OCI-LY1 (cell line): ENCODE measurements around the gene SMG5.

ENCODE experiments used
- H2AFZ ChIP-seq: fragments of 200-600 bp; sonication (generic), shearing (Covaris generic); 2 replicates; pipeline ENCODE4 v1.6.0; 2014; ENCODE audit warnings: antibody characterized with exemption, mild to moderate bottlenecking, low read length
- H3F3A ChIP-seq: fragments of 200-600 bp; sonication (generic), shearing (Covaris generic); 2 replicates; pipeline ENCODE4 v1.6.0; 2014; ENCODE audit warnings: mild to moderate bottlenecking, antibody characterized with exemption, low read length, moderate library complexity; ENCODE audit not compliant: insufficient read depth
- H3K27ac ChIP-seq: fragments of 200-600 bp; sonication (generic); 2 replicates; pipeline ENCODE4 v1.5.1; 2014; ENCODE audit warnings: low read length, mixed run types, mild to moderate bottlenecking, low read depth; ENCODE audit not compliant: poor library complexity, severe bottlenecking
- H3K27me3 ChIP-seq: fragments of 200-600 bp; sonication (generic); 2 replicates; pipeline ENCODE4 v1.6.0; 2014; ENCODE audit warnings: antibody characterized with exemption, mild to moderate bottlenecking, low read length, moderate library complexity; ENCODE audit not compliant: insufficient read depth
- H3K36me3 ChIP-seq: fragments of 200-600 bp; sonication (generic); 2 replicates; pipeline ENCODE4 v1.6.1; 2014; ENCODE audit warnings: mild to moderate bottlenecking, antibody characterized with exemption, low read length, moderate library complexity, mixed read lengths; ENCODE audit not compliant: insufficient read depth
- H3K4me1 ChIP-seq: fragments of 200-600 bp; sonication (generic); 2 replicates; pipeline ENCODE4 v1.5.1; 2014; ENCODE audit warnings: mild to moderate bottlenecking, low read length, moderate library complexity; ENCODE audit not compliant: insufficient read depth, severe bottlenecking
- H3K4me2 ChIP-seq: fragments of 200-600 bp; sonication (generic), shearing (Covaris generic); 2 replicates; pipeline ENCODE4 v1.6.1; 2014; ENCODE audit warnings: low read length
- H3K4me3 ChIP-seq: fragments of 200-600 bp; sonication (generic); 2 replicates; pipeline ENCODE4 v1.5.1; 2014; ENCODE audit warnings: low read length, low read depth, mild to moderate bottlenecking, mixed read lengths; ENCODE audit not compliant: poor library complexity, severe bottlenecking
- H3K79me2 ChIP-seq: fragments of 200-600 bp; shearing (Covaris generic); 2 replicates; pipeline ENCODE4 v1.6.1; 2016; ENCODE audit warnings: mixed run types, low read length, mixed read lengths; ENCODE audit not compliant: insufficient read depth
- H3K9ac ChIP-seq: fragments of 200-600 bp; sonication (generic), shearing (Covaris generic); 2 replicates; pipeline ENCODE4 v1.6.1; 2014; ENCODE audit warnings: mild to moderate bottlenecking, low read length, mixed read lengths
- H3K9me2 ChIP-seq: fragments of 200-600 bp; sonication (generic), shearing (Covaris generic); 2 replicates; pipeline ENCODE4 v1.6.1; 2014; ENCODE audit warnings: low read depth, mild to moderate bottlenecking, low read length, mixed read lengths
- H3K9me3 ChIP-seq: fragments of 200-600 bp; shearing (Covaris generic); 2 replicates; pipeline ENCODE4 v1.6.1; 2014; ENCODE audit warnings: low read length, mixed read lengths
- H4K20me1 ChIP-seq: fragments of 200-600 bp; sonication (generic), shearing (Covaris generic); 2 replicates; pipeline ENCODE4 v1.6.0; 2016; ENCODE audit warnings: mild to moderate bottlenecking, low read length; ENCODE audit not compliant: insufficient read depth
- CTCF ChIP-seq: fragments of 200-600 bp; sonication (generic), shearing (Covaris generic); IDR thresholded peaks from 2 replicates; pipeline ENCODE4 v1.5.1; 2017; ENCODE audit warnings: mild to moderate bottlenecking, antibody characterized with exemption, low read length, moderate library complexity, mixed read lengths
- EZH2 ChIP-seq: fragments of 200-600 bp; sonication (generic), shearing (Covaris generic); IDR thresholded peaks from 2 replicates; pipeline ENCODE4 v1.8.0; 2017; ENCODE audit warnings: borderline replicate concordance, mixed run types, mild to moderate bottlenecking, antibody characterized with exemption, low read length, moderate library complexity, mixed read lengths

The SMG5 gene

DNA sequence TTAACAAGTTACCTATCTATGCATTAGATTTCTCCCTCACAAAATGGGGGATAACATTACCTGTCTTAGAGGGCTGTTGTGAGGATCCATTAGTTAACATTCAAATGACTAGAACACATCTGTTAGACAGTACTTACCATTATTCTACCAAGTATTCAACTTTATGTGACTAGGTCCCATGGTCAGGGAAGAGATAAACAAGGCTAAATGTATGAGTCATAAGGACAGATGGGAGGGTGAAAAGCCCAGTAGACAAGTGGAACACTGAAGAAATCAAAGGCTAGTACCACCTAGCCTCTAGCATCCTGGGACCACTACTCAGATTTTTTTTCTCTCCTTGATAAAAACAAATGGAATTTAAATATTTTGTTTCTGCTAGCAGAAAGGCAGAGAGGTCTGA is 25.5 kb upstream of the SMG5 start:
- H3K9me2 ChIP-seq = no peaks in the 10 kb centered on the region
- H3K27me3 ChIP-seq = no peaks in the 10 kb centered on the region
- no peak overlapping the region for H2AFZ ChIP-seq
- peaks cover 92% of the 10 kb centered on the region for H3K36me3 ChIP-seq
- H3K4me1 ChIP-seq = no peaks in the 10 kb centered on the region
- TF ChIP-seq EZH2 = no peak
- TF ChIP-seq CTCF = no peak
- no peaks in the 10 kb centered on the region for H3F3A ChIP-seq
- H3K4me2 ChIP-seq = no peak overlapping the region
- H3K79me2 ChIP-seq = no peaks in the 10 kb centered on the region
- H3K27ac ChIP-seq = no peak overlapping the region
- no peaks in the 10 kb centered on the region for H3K9me3 ChIP-seq
- no peak overlapping the region for H3K9ac ChIP-seq
- no peak overlapping the region for H3K4me3 ChIP-seq
- no peaks in the 10 kb centered on the region for H4K20me1 ChIP-seq

- no peak overlapping the region for H3K4me3 ChIP-seq
- peaks cover 66% of the 10 kb centered on the region for H3K36me3 ChIP-seq
- TF ChIP-seq CTCF (no peak), EZH2 (no peak)
- no peaks in the 10 kb centered on the region for H3K27me3 ChIP-seq
- no peaks in the 10 kb centered on the region for H3K9me2 ChIP-seq
- no peak overlapping the region for H3K27ac ChIP-seq
- no peaks in the 10 kb centered on the region for H4K20me1 ChIP-seq
- H3K4me2 ChIP-seq = no peak overlapping the region
- H3F3A ChIP-seq = no peaks in the 10 kb centered on the region
- no peaks in the 10 kb centered on the region for H3K9me3 ChIP-seq
- no peaks in the 10 kb centered on the region for H3K4me1 ChIP-seq
- no peak overlapping the region for H2AFZ ChIP-seq
- H3K79me2 ChIP-seq = no peaks in the 10 kb centered on the region
- no peak overlapping the region for H3K9ac ChIP-seq
Observed at GRCh38 chr1:156305215-156305614, 22.6 kb upstream of the SMG5 start.

- no peaks in the 10 kb centered on the region for H3K9me3 ChIP-seq
- H2AFZ ChIP-seq = no peak overlapping the region
- peaks cover 46% of the 10 kb centered on the region for H3K36me3 ChIP-seq
- H3K27me3 ChIP-seq = no peaks in the 10 kb centered on the region
- no peak overlapping the region for H3K9ac ChIP-seq
- no peaks in the 10 kb centered on the region for H3F3A ChIP-seq
- no peak overlapping the region for H3K4me3 ChIP-seq
- no peaks in the 10 kb centered on the region for H3K79me2 ChIP-seq
- no peak overlapping the region for H3K27ac ChIP-seq
- no peaks in the 10 kb centered on the region for H3K4me1 ChIP-seq
- H3K4me2 ChIP-seq = no peak overlapping the region
- no peaks in the 10 kb centered on the region for H3K9me2 ChIP-seq
- TF ChIP-seq EZH2 (no peak), CTCF (no peak)
- H4K20me1 ChIP-seq = no peaks in the 10 kb centered on the region
Observed at GRCh38 chr1:156303241-156303640, 20.6 kb upstream of the SMG5 start.
